Transverse colon (tissue), 4 donors: ENCODE results near the gene TPH1.

ENCODE experiments used
- CTCF ChIP-seq, 5 experiments: fragments of 200-600 bp in 3 of 5; fragments of 450-650 bp in 2 of 5; sonication (generic) in 3 of 5; IDR thresholded peaks; 1 replicate in 2 of 5; 2 replicates in 3 of 5; pipeline ENCODE4 v1.5.1; 2016 to 2017; ENCODE audit warnings: antibody characterized with exemption in 5 of 5, inconsistent platforms in 3 of 5, mild to moderate bottlenecking in 2 of 5, moderate library complexity in 1 of 5
- POLR2A ChIP-seq: fragments of 450-650 bp; IDR thresholded peaks from one replicate; pipeline ENCODE4 v1.6.1; 2016; ENCODE audit warnings: antibody characterized with exemption, mild to moderate bottlenecking, moderate library complexity
- POLR2AphosphoS5 ChIP-seq, 3 donors: sonication (generic); formaldehyde crosslinking; IDR thresholded peaks; one replicate each; pipeline ENCODE4 v1.6.1; 2016; ENCODE audit warnings: antibody characterized with exemption in 3 of 3

GRCh38 chr11:18050848-18051247 is 4.8 kb upstream of the TPH1 start:
- TF ChIP-seq POLR2AphosphoS5 (IDR thresholded peaks at IDR 0.05) (no peak), POLR2A (no peak), CTCF (IDR thresholded peaks at IDR 0.05) (no peak)
